Choroid plexus epithelial cell (primary cell): ENCODE data around the gene LPP.
A peak's percentile ranks its signal among the peaks of the same experiment; 100 is the strongest.

ENCODE experiments used
- DNase-seq: peaks from one replicate; pipeline ENCODE4 v3.0.0-alpha.2; 2010; ENCODE audit warnings: low read depth
- H3K4me3 ChIP-seq: 2 replicates; pipeline ENCODE4 v1.5.1; 2011; ENCODE audit warnings: low read depth, mild to moderate bottlenecking, control low read depth, low read length, moderate library complexity
- TF ChIP-seq, protein P1 (sequence below): conservative IDR thresholded peaks from 2 replicates; pipeline ENCODE4 v1.5.1; 2011; ENCODE audit warnings: low read depth, mild to moderate bottlenecking, control low read depth, inconsistent platforms, low read length, moderate library complexity

LPP gene

DNA sequence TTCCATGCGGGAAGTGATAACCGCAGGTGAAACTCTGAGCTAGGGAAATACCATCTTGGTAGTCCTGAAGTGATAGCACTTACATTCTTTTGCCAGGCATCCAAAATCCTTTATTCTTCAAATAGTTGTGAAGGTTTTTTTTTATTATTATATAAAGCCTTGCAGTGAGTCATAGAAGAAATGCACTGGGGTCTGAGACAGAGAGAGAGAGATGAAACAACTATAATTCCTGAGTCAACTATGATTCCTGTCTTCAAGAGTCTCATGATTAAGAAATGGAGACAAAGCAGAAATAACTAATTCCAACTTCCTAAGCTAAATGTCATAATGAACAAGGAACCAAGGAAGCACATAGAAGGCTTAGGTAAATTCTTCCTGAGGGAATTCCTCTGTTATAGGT, 495.6 kb downstream of the LPP start:
- H3K4me3 ChIP-seq: no peak overlapping the region
- peak; percentile 45 for DNase-seq
- TF ChIP-seq, protein P1, sequence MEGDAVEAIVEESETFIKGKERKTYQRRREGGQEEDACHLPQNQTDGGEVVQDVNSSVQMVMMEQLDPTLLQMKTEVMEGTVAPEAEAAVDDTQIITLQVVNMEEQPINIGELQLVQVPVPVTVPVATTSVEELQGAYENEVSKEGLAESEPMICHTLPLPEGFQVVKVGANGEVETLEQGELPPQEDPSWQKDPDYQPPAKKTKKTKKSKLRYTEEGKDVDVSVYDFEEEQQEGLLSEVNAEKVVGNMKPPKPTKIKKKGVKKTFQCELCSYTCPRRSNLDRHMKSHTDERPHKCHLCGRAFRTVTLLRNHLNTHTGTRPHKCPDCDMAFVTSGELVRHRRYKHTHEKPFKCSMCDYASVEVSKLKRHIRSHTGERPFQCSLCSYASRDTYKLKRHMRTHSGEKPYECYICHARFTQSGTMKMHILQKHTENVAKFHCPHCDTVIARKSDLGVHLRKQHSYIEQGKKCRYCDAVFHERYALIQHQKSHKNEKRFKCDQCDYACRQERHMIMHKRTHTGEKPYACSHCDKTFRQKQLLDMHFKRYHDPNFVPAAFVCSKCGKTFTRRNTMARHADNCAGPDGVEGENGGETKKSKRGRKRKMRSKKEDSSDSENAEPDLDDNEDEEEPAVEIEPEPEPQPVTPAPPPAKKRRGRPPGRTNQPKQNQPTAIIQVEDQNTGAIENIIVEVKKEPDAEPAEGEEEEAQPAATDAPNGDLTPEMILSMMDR: no peak

DNA sequence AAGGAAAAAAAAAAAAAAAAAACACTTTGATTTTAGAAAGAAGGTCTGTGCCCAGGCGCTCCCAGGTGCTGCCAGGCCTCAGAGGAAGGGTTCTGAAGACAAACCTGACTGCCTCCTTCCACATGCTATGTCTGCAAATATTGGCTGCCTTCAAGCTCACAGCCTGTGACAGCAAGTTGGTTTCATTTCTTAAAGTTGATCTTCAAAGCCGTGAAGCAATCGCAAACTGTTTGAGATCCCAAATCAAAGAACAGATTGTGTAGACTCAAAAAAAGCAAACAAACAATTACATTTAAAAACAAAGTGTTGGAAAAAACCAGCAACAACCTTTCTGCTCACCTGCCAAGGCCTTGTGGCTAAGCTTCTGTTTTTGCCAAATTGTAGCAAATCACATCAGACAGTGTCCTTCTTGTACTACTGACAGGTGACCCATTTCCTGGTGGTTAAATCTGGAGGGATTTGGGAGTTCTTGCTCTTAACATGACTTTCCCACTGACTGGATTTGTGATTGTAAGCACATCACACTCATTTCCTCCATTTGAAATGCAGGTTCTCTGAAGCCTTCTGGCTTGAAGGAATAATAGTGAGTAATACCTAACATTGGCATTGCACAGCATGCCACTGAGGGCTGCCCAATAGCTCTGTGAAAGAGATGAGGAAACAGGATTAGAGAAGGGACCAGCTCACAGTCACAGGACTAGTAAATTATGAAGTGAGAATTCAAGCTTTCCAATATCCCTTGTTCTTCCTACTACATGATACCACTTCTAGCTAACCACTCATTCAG, 502.4 kb downstream of the LPP start:
- TF ChIP-seq, protein P1: no peak
- no peak overlapping the region for H3K4me3 ChIP-seq
- peak; percentile 55 for DNase-seq

DNA sequence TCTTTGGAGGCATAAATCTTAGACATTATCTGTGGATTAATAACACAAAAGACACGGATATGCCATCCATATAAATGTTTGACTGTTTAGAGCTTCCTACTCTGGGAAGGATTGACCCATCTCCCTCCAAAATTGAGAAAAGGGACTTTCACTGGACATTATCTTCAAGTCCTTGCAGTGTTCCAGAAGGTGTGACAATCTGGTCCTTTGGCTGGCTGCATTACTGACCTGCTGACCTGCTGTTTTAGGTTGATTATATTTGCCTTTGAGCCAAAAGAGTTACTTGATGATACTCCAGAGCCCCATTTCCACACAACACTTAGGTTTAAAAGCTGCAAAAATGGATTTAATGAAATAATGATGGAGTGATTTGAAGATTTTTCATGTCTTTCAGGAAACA, 504.6 kb downstream of the LPP start:
- TF ChIP-seq, protein P1: no peak
- DNase-seq: no peak
- H3K4me3 ChIP-seq: no peak overlapping the region

DNA sequence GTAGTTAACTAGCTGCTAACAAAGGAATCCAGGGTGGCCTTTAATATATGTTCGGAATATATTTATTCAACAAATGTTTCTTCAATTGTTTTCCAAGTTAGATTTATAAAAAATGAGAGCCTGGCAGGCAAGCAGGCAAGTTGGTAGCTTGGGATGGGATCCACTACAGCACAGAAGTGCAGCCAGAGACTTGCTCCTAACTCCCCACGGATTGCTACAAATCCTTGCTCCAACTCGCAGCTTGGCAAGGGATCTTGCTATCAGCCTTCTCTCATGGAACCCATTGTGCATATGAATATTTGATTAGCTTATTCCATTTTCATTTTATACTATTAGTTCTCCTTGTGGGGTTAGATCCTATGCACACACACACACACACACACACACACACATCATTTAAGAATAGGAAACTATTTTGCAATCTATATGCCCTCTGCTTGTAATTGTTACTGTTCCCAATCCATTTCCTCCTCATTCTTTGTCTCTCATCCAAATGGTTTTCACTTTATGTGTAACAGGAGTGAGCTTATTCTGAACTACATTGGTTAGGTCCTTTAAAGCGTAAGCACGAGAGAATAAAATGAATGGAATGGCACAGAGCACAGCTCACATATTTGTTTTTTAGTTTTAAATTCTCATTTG, 505.6 kb downstream of the LPP start:
- H3K4me3 ChIP-seq: no peak overlapping the region
- DNase-seq: no peak
- TF ChIP-seq, protein P1: no peak

DNA sequence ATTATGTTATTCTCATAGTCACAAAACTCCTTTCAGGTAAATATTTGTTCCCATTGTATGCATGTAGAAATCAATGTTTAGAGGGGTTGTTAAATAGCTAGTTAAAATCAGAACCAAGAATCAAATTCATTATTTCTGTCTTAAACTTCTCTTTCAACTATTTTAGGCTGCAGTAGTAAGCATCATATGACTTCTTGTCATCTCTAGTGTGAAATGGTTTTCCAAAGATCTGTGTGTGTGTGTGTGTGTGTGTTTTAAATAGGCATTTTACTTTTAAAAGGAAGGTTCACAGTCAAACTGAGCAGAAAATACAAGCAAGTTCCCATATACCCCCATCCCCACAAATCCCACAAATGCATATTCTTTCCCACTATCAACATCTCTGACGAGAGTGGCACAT, 506.5 kb downstream of the LPP start:
- no peak overlapping the region for H3K4me3 ChIP-seq
- TF ChIP-seq, protein P1: no peak

DNA sequence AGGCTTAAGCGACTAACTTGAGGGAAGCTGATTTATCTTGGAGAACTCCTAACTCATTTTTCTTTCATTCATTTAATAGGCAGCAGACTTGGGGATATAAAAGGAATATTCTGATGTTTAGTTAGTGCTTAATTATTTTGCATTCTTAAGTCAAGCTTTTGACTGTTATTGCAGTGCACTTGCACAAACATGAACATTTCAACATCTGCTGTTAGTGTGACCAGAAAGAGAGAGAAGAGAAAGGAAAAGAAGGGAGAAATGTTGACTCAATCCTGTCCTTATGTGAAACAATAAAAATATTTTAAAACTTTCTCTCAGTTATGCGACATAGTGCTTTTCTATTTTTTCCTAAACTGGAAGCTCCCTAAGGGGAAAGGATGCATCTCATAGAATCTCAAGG, 507.8 kb downstream of the LPP start:
- TF ChIP-seq, protein P1: no peak
- H3K4me3 ChIP-seq: no peak overlapping the region
- DNase-seq: no peak

More for the DNA sequence above, 506.5 kb downstream of the LPP start:
- no peak for DNase-seq

DNA sequence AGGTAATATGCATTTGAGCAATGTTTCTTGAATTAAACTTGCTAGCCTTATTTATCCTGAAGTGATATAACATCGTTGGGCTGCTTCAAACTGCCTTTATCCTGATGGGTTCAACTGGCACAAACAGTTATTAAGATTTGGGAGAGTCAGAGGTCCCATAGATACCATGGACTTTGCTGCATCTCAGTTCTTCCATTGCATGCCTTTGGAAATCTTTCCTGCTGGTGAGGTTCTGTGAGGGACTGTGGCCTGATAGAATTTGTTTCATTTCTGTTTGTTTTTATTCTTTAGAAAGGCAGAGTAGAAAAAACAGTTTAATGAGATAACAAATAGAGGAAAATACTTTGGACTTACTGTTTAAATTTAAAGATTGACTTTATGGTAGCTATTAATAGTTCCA, 508.3 kb downstream of the LPP start:
- H3K4me3 ChIP-seq: no peak overlapping the region
- no peak for DNase-seq
- TF ChIP-seq, protein P1: no peak
